ENCODE data around the gene PTGDS.
A peak's percentile ranks its signal among the peaks of the same experiment; 100 is the strongest.

The PTGDS gene

GRCh38 chr9:136937186-136938001 lies 39.9 kb upstream of the PTGDS start:
- H3K27ac ChIP-seq = 0 out of 2 replicates have a peak overlapping the region, but pooled peaks have one; percentile 13
- TF ChIP-seq ZFX (IDR thresholded peaks at IDR 0.05; ENCODE audit: borderline replicate concordance) = no peak
- TF ChIP-seq CTCF (IDR thresholded peaks at IDR 0.05) = no peak

- 0 out of 2 replicates have a peak overlapping the region, but pooled peaks have one; percentile 25 for H3K27ac ChIP-seq
- no peak for TF ChIP-seq CTCF (IDR thresholded peaks at IDR 0.05)
- no peak for TF ChIP-seq ZFX (IDR thresholded peaks at IDR 0.05; ENCODE audit: borderline replicate concordance)
These were observed 37.8 kb upstream of the PTGDS start for GRCh38 chr9:136939431-136939995.

- no peak for TF ChIP-seq ZFX (IDR thresholded peaks at IDR 0.05; ENCODE audit: borderline replicate concordance)
These were observed 37.2 kb upstream of the PTGDS start for GRCh38 chr9:136939996-136940525.

GRCh38 chr9:136940526-136941230 lies 36.6 kb upstream of the PTGDS start:
- TF ChIP-seq CTCF (IDR thresholded peaks at IDR 0.05) = no peak
- no peak for TF ChIP-seq ZFX (IDR thresholded peaks at IDR 0.05; ENCODE audit: borderline replicate concordance)
- H3K27ac ChIP-seq = 0 out of 2 replicates have a peak overlapping the region, but pooled peaks have one; percentile 25

More at GRCh38 chr9:136939996-136940525, 37.2 kb upstream of the PTGDS start:
- H3K27ac ChIP-seq = 0 out of 2 replicates have a peak overlapping the region, but pooled peaks have one; percentile 25

- TF ChIP-seq ZFX (IDR thresholded peaks at IDR 0.05; ENCODE audit: borderline replicate concordance) (no peak), CTCF (IDR thresholded peaks at IDR 0.05) (no peak)
- H3K27ac ChIP-seq = no peak overlapping the region
These were observed 35.8 kb upstream of the PTGDS start for GRCh38 chr9:136941231-136942111.

GRCh38 chr9:136942112-136942880 lies 35.0 kb upstream of the PTGDS start:
- H3K27ac ChIP-seq = peak overlapping the region; percentile 91
- TF ChIP-seq CTCF (IDR thresholded peaks at IDR 0.05) (no peak), ZFX (IDR thresholded peaks at IDR 0.05; ENCODE audit: borderline replicate concordance) (no peak)
